ENCODE results near the gene GK. TPM values are rescaled to one million over a fixed set of nuclear protein-coding genes. Genes with fewer than 3 reads are reported as not detected.
A peak's percentile ranks its signal among the peaks of the same experiment; 100 is the strongest.

Gene GK
- total RNA-seq, 1 donor from 2014 or later, result 7.3 TPM

DNA sequence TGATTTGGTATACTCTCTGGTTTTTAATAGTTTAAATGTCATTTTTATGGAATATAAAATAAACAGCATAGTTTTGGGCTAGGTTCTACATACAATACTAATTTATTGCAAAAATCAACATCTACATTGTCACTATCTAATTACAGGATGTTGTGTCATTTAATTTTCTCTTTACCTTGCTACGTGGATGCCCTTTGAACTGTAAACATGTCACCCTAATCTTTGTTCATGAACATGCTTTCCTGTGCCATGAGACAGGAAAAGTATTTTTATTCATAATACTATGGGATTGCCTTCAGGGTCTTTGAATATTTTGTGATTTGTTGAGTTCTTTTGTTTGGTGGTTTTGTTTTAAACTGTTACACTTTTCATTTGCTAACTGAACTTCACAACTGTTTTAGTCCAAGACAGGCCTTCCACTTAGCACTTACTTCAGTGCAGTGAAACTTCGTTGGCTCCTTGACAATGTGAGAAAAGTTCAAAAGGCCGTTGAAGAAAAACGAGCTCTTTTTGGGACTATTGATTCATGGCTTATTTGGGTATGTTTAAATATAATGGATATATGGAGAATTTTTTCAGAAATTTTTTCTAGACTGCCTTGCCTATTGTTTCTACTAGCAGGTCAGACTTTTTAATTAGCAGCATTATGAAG is 40.9 kb downstream of the GK start:
- no peak for DNase-seq (ENCODE audit: extremely low spot score, unreplicated experiment)
- TF ChIP-seq, protein P1, sequence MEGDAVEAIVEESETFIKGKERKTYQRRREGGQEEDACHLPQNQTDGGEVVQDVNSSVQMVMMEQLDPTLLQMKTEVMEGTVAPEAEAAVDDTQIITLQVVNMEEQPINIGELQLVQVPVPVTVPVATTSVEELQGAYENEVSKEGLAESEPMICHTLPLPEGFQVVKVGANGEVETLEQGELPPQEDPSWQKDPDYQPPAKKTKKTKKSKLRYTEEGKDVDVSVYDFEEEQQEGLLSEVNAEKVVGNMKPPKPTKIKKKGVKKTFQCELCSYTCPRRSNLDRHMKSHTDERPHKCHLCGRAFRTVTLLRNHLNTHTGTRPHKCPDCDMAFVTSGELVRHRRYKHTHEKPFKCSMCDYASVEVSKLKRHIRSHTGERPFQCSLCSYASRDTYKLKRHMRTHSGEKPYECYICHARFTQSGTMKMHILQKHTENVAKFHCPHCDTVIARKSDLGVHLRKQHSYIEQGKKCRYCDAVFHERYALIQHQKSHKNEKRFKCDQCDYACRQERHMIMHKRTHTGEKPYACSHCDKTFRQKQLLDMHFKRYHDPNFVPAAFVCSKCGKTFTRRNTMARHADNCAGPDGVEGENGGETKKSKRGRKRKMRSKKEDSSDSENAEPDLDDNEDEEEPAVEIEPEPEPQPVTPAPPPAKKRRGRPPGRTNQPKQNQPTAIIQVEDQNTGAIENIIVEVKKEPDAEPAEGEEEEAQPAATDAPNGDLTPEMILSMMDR (IDR thresholded peaks at IDR 0.05), result no peak
- no peak overlapping the region for H3K4me3 Mint-ChIP-seq (ENCODE audit: unreplicated experiment)
- no peaks in the 10 kb centered on the region for H3K9me3 Mint-ChIP-seq (ENCODE audit: unreplicated experiment)
- peaks cover 10% of the 10 kb centered on the region for H3K4me1 Mint-ChIP-seq (ENCODE audit: unreplicated experiment)
- H3K36me3 Mint-ChIP-seq (ENCODE audit: unreplicated experiment), result peaks cover 10% of the 10 kb centered on the region
- no peak overlapping the region for H3K27ac Mint-ChIP-seq (ENCODE audit: unreplicated experiment)
- no peaks in the 10 kb centered on the region for H3K27me3 Mint-ChIP-seq (ENCODE audit: unreplicated experiment)

DNA sequence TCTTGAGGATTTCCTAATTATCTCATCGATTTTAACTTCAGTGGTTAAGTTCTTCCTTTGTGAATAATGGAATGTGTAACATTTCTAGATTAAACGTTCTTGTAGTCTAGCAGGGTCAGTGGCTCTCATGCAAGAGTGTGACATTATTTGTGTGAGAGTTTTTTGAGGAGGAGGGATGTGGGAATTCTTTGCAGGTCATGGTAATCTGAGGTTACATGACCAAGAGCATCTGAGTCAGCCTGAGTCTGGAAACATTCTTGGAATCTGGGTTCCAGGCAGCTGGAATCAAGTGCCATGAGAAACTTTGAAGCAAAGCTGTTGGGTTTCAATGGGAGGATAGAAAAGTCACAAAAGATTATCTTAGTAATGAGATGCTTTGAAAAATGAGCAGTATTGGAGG is 49.5 kb downstream of the GK start:
- Mint-ChIP-seq H3K9me3 (ENCODE audit: unreplicated experiment) (no peaks in the 10 kb centered on the region), H3K4me3 (ENCODE audit: unreplicated experiment) (no peak overlapping the region), H3K27me3 (ENCODE audit: unreplicated experiment) (no peaks in the 10 kb centered on the region), H3K4me1 (ENCODE audit: unreplicated experiment) (peaks cover 4% of the 10 kb centered on the region), H3K36me3 (ENCODE audit: unreplicated experiment) (no peaks in the 10 kb centered on the region), H3K27ac (ENCODE audit: unreplicated experiment) (no peak overlapping the region)
- TF ChIP-seq, protein P1 (IDR thresholded peaks at IDR 0.05), result no peak
- no peak for DNase-seq (ENCODE audit: extremely low spot score, unreplicated experiment)

GRCh38 chrX:30706216-30706775 is 53.1 kb downstream of the GK start:
- TF ChIP-seq, protein P1 (IDR thresholded peaks at IDR 0.05), result no peak
- Mint-ChIP-seq H3K27me3 (ENCODE audit: unreplicated experiment) (no peaks in the 10 kb centered on the region), H3K9me3 (ENCODE audit: unreplicated experiment) (no peaks in the 10 kb centered on the region), H3K4me1 (ENCODE audit: unreplicated experiment) (peaks cover 4% of the 10 kb centered on the region), H3K27ac (ENCODE audit: unreplicated experiment) (no peak overlapping the region), H3K4me3 (ENCODE audit: unreplicated experiment) (no peak overlapping the region), H3K36me3 (ENCODE audit: unreplicated experiment) (peaks cover 4% of the 10 kb centered on the region)
- DNase-seq (ENCODE audit: extremely low spot score, unreplicated experiment), result no peak

DNA sequence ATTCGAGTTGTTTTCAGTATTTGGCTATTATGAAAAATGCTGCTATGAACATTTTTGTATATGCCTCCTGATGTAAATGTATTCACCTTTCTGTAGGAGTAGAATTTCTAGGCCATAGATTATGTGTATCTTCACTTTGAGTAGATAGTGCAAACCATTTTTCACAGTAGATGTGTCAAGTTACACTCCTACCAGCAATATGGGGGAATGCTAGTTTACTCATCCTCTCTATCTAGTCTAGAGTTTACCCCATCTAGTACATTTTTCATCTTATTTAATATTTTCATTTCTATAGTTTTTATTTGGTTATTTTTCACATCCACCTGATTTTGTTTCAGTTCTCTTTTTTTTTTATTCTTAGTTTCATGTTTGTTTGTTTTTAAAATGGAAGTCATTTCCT is 59.0 kb downstream of the GK start:
- DNase-seq (ENCODE audit: extremely low spot score, unreplicated experiment), result no peak
- Mint-ChIP-seq H3K9me3 (ENCODE audit: unreplicated experiment) (no peaks in the 10 kb centered on the region), H3K4me3 (ENCODE audit: unreplicated experiment) (no peak overlapping the region), H3K27me3 (ENCODE audit: unreplicated experiment) (no peaks in the 10 kb centered on the region), H3K27ac (ENCODE audit: unreplicated experiment) (no peak overlapping the region), H3K4me1 (ENCODE audit: unreplicated experiment) (no peaks in the 10 kb centered on the region), H3K36me3 (ENCODE audit: unreplicated experiment) (peaks cover 7% of the 10 kb centered on the region)
- TF ChIP-seq, protein P1 (IDR thresholded peaks at IDR 0.05), result no peak

- TF ChIP-seq, protein P1 (IDR thresholded peaks at IDR 0.05), result peak; percentile 86
- Mint-ChIP-seq H3K27ac (ENCODE audit: unreplicated experiment) (no peak overlapping the region), H3K36me3 (ENCODE audit: unreplicated experiment) (peaks cover 7% of the 10 kb centered on the region), H3K27me3 (ENCODE audit: unreplicated experiment) (no peaks in the 10 kb centered on the region), H3K4me1 (ENCODE audit: unreplicated experiment) (no peaks in the 10 kb centered on the region), H3K9me3 (ENCODE audit: unreplicated experiment) (no peaks in the 10 kb centered on the region), H3K4me3 (ENCODE audit: unreplicated experiment) (no peak overlapping the region)
- DNase-seq (ENCODE audit: extremely low spot score, unreplicated experiment), result no peak
Measured at GRCh38 chrX:30713061-30713525, 59.9 kb downstream of the GK start.

Measured in osteocyte (in vitro differentiated cells).